HepG2 (cell line): Measurements from ENCODE around the gene GPT2. TPM values are rescaled to one million over a fixed set of nuclear protein-coding genes. Genes with fewer than 3 reads are reported as not detected.

Experiments used
- ARID2 ChIP-seq: sonication (generic); formaldehyde crosslinking; IDR thresholded peaks from 2 replicates; pipeline ENCODE4 v1.8.1; 2022; ENCODE audit warnings: mild to moderate bottlenecking, missing genetic modification reagents, borderline replicate concordance
- ARID3A ChIP-seq: IDR thresholded peaks from 2 replicates; pipeline ENCODE4 v1.6.1; 2012; ENCODE audit warnings: low read depth, low read length, improper control_type of control experiment
- CHD4 ChIP-seq: fragments of 200-600 bp; sonication (generic); IDR thresholded peaks from 2 replicates; pipeline ENCODE4 v1.7.0; 2017; ENCODE audit warnings: mild to moderate bottlenecking, low read length, borderline replicate concordance
- CTCF ChIP-seq: sonication (generic); formaldehyde crosslinking; IDR thresholded peaks from 2 replicates; pipeline ENCODE4 v1.5.0; 2020; ENCODE audit warnings: mild to moderate bottlenecking, missing genetic modification reagents, moderate library complexity
- PRDM4 ChIP-seq: sonication (generic); formaldehyde crosslinking; IDR thresholded peaks from 2 replicates; pipeline ENCODE4 v1.9.0; 2021; ENCODE audit warnings: missing genetic modification reagents, borderline replicate concordance
- RFX1 ChIP-seq: fragments of 450-650 bp; IDR thresholded peaks from 2 replicates; pipeline ENCODE4 v1.6.1; 2017
- RNF219 ChIP-seq: sonication (generic); formaldehyde crosslinking; IDR thresholded peaks from 2 replicates; pipeline ENCODE4 v1.5.0; 2020; ENCODE audit warnings: mild to moderate bottlenecking, missing genetic modification reagents
- SCMH1 ChIP-seq: sonication (generic); formaldehyde crosslinking; IDR thresholded peaks from 2 replicates; pipeline ENCODE4 v1.9.0; 2021; ENCODE audit warnings: missing genetic modification reagents, mild to moderate bottlenecking, borderline replicate concordance
- SETDB1 ChIP-seq: sonication (generic); formaldehyde crosslinking; IDR thresholded peaks from 2 replicates; pipeline ENCODE4 v1.5.1; 2020; ENCODE audit warnings: missing genetic modification reagents, mild to moderate bottlenecking, borderline replicate concordance
- TFE3 ChIP-seq: IDR thresholded peaks from 2 replicates; pipeline ENCODE4 v1.6.1; 2016
- ZC3H4 ChIP-seq: sonication (generic); formaldehyde crosslinking; IDR thresholded peaks from 2 replicates; pipeline ENCODE4 v1.4.0; 2020; ENCODE audit warnings: missing genetic modification reagents, borderline replicate concordance
- ZNF232 ChIP-seq: sonication (generic); formaldehyde crosslinking; IDR thresholded peaks from 2 replicates; pipeline ENCODE4 v1.4.0; 2020; ENCODE audit warnings: missing genetic modification reagents, borderline replicate concordance
- ZNF614 ChIP-seq: IDR thresholded peaks from 2 replicates; pipeline ENCODE4 v1.6.1; 2018; ENCODE audit warnings: missing biosample characterization, missing genetic modification reagents, inconsistent platforms, borderline replicate concordance
- ZNF619 ChIP-seq: sonication (generic); formaldehyde crosslinking; IDR thresholded peaks from 2 replicates; pipeline ENCODE4 v1.4.0; 2020; ENCODE audit warnings: mild to moderate bottlenecking, missing genetic modification reagents
- polyA plus RNA-seq, 8 experiments: library from polyadenylated mRNA; depleted of rRNA in 3 of 8; stranded (reverse) in 7 of 8; unstranded in 1 of 8; fragments of >200 nt; fragmentation: Illumina TruSeq in 4 of 8; extraction: Trizol in 4 of 8; gene quantifications; 2 replicates each; pipeline versions ENCODE4 v1.2.1 to v1.2.3, GENCODE V29; 2011 to 2016; ENCODE audit warnings: low read depth in 4 of 8, missing spikeins in 1 of 8, mixed read lengths in 1 of 8; ENCODE audit not compliant: insufficient read depth in 1 of 8
- total RNA-seq, 5 experiments: library from RNA; depleted of rRNA; stranded (reverse); fragments of >200 nt; fragmentation: Illumina TruSeq; extraction: Trizol; gene quantifications; 2 replicates each; pipeline ENCODE4 v1.2.3, GENCODE V29; 2016; ENCODE audit warnings: low read depth in 1 of 5
- TF ChIP-seq, protein P1 (sequence below): sonication (generic); formaldehyde crosslinking; IDR thresholded peaks from 2 replicates; pipeline ENCODE4 v1.4.0; 2020; ENCODE audit warnings: missing genetic modification reagents
- TF ChIP-seq, protein P2 (sequence below): sonication (generic); formaldehyde crosslinking; IDR thresholded peaks from 2 replicates; pipeline ENCODE4 v1.5.0; 2020; ENCODE audit warnings: mild to moderate bottlenecking, missing genetic modification reagents

Gene GPT2
- total and polyA plus RNA-seq, 2 of the 13 experiments (the other 11 are each of a cell fraction or from before 2014, with no cell fraction given): 138 to 267 TPM

- TF ChIP-seq CTCF (CRISPR knock-in tag) (no peak), ZNF232 (CRISPR knock-in tag) (no peak), ARID2 (CRISPR knock-in tag) (no peak), ZNF619 (no peak), SETDB1 (CRISPR knock-in tag) (0 out of 2 replicates have a peak, but pooled peaks have one; percentile 65), ZC3H4 (peak; percentile 86), ZNF614 (CRISPR knock-in tag) (peak; percentile 100), PRDM4 (no peak), ARID3A (no peak), RNF219 (CRISPR knock-in tag) (no peak), TFE3 (CRISPR knock-in tag) (0 out of 2 replicates have a peak, but pooled peaks have one; percentile 8), CHD4 (no peak), SCMH1 (CRISPR knock-in tag) (no peak), RFX1 (no peak)
- TF ChIP-seq, protein P1, sequence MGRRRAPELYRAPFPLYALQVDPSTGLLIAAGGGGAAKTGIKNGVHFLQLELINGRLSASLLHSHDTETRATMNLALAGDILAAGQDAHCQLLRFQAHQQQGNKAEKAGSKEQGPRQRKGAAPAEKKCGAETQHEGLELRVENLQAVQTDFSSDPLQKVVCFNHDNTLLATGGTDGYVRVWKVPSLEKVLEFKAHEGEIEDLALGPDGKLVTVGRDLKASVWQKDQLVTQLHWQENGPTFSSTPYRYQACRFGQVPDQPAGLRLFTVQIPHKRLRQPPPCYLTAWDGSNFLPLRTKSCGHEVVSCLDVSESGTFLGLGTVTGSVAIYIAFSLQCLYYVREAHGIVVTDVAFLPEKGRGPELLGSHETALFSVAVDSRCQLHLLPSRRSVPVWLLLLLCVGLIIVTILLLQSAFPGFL (CRISPR knock-in tag): no peak
- TF ChIP-seq, protein P2, sequence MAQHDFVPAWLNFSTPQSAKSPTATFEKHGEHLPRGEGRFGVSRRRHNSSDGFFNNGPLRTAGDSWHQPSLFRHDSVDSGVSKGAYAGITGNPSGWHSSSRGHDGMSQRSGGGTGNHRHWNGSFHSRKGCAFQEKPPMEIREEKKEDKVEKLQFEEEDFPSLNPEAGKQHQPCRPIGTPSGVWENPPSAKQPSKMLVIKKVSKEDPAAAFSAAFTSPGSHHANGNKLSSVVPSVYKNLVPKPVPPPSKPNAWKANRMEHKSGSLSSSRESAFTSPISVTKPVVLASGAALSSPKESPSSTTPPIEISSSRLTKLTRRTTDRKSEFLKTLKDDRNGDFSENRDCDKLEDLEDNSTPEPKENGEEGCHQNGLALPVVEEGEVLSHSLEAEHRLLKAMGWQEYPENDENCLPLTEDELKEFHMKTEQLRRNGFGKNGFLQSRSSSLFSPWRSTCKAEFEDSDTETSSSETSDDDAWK (CRISPR knock-in tag): no peak
These were observed 90.2 kb downstream of the GPT2 start (continued) for GRCh38 chr16:46974352-46974751.
